Stimulated activated CD4-positive, alpha-beta T cell treated with anti-CD3 and anti-CD28 coated beads, Interleukin-4, amount 100 ng/mL, for 48 hours (primary cell): Measurements from ENCODE around the gene MKRN3.
"Not testable (repeated sequence)": the region's sequence is repeated elsewhere in the genome, so short reads cannot be mapped to it uniquely, and the experiment has no call there.

Source experiments
- DNase-seq, 2 donors: peaks; one replicate each; pipeline ENCODE4 v3.0.0-alpha.2; 2020; ENCODE audit warnings: low read depth in 2 of 2

Gene MKRN3

DNA sequence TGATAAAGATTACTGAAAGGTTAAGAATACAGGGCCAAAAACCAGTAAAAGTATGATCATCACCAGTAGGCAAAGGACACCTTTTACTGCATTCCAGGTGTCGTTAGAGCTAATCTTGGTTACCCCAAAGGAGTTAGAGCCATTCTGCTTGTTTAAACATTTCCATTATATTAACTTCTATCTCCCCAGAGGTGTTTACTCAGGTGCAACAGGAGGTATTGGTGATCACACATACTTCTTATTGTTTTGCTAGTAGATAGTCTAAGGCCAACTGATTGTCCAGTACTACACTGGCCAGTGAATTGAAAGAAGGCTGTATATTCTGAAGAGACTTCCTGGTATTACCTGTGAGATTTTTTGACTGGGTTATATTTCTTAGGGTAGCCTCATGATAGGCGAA lies 22.8 kb downstream of the MKRN3 start:
- no peak for DNase-seq

DNA sequence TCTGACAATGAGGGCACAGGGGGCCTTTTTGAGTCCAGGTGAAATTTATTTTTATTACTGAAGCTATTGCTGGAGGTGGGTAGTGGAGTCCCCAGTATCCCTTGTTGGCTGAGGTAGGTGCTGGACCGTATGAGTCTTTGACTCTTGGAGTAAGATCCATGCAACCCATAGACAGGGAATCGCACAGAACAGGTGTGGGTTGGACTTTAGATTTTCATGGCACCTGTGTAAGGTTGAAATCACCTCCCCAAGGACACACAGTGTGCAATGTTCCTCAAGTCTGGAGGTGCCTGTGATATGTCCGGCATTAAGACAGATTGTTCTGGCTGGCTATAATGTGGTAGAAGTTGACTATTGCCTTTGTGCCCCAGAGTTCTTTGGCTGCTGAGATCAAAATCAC lies 23.5 kb downstream of the MKRN3 start:
- DNase-seq: no peak

DNA sequence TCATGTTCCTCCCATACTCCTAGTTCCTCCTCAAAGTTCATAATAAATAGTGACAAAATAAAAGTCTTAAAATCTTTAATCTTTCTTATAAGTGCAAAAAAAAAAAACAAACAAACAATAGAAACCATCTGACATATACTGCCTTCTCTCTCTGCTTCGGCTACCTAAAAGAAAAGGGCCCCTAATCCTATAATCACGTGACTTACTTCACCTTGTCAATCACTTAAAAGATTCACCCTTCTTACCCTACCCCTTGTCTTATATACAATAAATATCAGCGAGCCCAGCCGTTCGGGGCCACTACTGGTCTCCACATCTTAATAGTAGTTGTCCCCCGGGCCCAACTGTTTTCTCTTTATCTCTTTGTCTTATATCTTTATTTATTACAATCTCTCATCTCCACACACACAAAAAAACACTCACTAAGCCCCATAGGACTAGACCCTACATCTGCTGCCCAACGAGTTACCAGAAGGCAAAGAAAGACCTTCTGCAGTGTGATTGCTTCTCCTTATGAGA lies 28.8 kb downstream of the MKRN3 start:
- DNase-seq: no peak

DNA sequence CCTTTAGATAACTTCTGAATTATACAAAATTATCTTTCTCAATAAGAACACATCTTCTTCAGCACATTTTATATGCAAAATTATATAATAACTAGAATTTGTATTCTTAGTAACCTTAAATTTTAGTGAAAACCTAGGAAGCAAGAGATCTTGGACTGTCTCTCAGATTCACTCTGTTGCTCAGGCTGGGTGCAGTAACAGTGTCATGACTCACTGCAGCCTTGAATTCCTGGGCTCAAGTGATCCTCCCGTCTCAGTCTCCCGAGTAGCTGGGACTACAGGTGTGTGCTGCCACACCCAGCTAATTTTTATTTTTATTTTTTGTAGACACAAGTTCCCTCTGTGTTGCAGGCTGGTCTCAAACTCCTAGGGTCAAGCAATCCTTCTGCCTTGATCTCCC lies 29.9 kb downstream of the MKRN3 start:
- DNase-seq: no peak

DNA sequence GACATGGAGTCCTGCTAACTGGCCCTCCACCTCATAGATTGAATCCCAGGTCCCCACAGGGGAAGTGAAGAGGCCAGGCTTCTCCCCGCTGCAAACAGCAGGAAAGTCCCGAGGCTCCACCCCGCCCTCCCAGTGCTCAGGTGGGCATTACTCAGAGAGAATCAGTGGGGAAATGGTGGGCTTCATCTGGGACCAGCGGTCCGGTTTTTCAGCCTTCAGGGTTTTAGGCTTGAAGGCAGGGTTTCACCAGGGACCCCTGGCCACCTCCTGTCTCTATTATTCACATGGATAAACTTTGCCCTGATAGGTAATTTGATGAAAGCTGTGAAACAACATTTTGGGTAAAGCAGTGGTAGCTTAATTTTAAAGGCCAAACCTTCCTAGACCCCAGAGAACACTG lies 31.3 kb downstream of the MKRN3 start:
- no peak for DNase-seq

DNA sequence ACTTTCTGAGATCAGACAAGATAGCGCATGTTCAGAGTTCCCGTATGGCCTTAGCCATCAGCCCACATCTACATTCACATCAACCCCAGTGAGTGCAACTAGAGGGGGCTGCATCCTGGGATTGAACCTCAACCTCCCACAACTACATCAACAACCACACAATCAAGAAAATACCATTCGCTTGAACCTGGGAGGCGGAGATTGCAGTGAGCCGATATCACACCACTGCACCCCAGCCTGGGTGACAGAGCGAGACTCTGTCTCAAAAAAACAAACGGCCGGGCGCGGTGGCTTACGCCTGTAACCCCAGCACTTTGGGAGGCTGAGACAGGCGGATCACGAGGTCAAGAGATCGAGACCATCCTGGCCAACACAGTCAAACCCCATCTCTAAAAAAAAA lies 31.8 kb downstream of the MKRN3 start:
- DNase-seq: not testable (repeated sequence)

DNA sequence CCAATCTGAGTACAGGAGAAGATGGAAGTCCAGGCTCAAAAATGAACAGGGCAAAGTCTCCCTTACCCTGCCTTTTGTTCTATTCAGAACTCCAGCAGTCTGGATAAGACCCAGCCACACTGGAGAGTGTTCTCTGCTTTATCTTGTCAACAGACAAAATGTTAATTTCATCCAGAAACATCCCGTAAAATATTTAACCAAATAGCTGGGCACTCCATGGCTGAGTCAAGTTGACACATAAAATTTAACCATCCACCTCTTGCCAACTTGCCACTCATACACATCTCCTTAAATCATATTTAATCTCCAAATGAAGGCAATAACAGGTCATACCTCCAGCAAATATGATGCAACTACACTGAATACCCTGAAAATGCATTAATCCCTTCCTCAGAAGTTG lies 33.6 kb downstream of the MKRN3 start:
- no peak for DNase-seq

DNA sequence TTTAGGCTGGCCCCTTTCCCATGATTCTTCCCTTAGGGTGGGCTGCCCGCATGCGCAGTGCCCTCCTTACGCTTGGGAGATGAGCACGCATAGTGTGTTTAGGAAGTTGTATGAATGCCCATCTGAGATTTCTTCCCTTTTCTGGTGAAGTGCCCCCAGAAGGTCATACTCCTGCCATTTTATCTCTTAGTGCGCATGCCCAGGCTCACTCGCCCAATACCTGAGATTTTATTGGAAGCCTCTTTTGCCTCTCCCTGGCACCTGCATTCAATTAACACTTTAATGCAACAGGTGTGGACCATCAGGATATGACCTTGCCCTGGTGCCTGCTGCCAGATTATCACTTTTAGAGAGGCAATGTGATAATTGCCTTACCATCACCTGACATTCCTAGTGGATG lies 36.6 kb downstream of the MKRN3 start:
- no peak for DNase-seq

DNA sequence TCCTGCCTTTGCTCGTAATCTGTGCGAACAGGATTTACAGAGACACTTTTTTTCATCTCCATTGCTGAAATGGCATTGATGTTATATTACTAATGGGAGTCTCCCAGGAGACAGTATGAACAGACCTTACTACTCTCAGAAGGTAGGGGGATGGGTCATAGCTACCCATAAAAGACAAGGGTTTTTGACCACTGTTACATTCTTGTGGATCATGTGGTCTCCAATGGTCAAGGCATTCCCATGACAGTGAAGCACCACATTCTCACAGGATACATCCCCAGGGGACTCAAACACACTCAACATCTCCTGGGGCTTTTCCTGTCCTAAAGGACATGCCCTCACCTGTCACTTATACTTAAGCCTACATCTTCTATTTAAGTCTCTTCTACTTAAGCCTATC lies 40.8 kb downstream of the MKRN3 start:
- DNase-seq: no peak

DNA sequence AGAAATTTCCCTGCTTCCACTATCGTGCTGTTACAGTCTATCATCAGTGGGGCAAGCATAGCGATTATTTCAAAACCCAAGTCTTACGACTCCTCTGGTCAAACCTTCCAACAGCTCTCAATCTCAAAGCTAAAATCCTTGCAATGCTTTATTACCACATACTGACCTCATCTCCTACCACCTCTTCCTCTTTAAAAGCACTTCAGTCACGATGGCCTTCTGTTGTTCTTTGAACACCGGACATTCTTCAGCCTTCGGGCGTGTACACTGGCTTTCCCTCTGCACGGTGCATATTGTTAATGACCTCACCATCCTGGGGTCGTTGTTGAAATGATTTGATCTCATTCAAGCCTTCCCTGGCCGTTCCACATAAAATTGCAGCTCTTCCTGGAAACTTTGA lies 51.1 kb downstream of the MKRN3 start:
- DNase-seq: no peak
